SU-DHL-6 (cell line): ENCODE results near the gene CEACAM6.

ENCODE experiments used
- CTCF ChIP-seq: fragments of 200-600 bp; sonication (generic); IDR thresholded peaks from one replicate; pipeline ENCODE4 v1.5.1; 2017; ENCODE audit warnings: antibody characterized with exemption, mild to moderate bottlenecking, low read length, moderate library complexity; ENCODE audit not compliant: insufficient read depth, poor library complexity, severe bottlenecking
- EZH2phosphoT487 ChIP-seq: fragments of 200-600 bp; sonication (generic), shearing (Covaris generic); conservative IDR thresholded peaks from 2 replicates; pipeline ENCODE4 v1.6.1; 2018; ENCODE audit warnings: mild to moderate bottlenecking, antibody characterized with exemption, low read length, moderate library complexity, mixed read lengths

- TF ChIP-seq CTCF (no peak), EZH2phosphoT487 (no peak)
These were observed 29.4 kb downstream of the CEACAM6 start for GRCh38 chr19:41784743-41785142.
